ENCODE data around the gene HSPD1. TPM values are rescaled to one million over a fixed set of nuclear protein-coding genes. Genes with fewer than 3 reads are reported as not detected.

The HSPD1 gene
- total and polyA plus RNA-seq, 7 experiments from 2014 or later: 103 to 276 (median 128) TPM

- intact Hi-C loops (cut with micrococcal nuclease): loop anchor here (1.0 to 10.0 kb wide), 7 partner anchors 15 to 861 kb away; partner anchors contain the start of genes COQ10B (in 2 of the 2), MARS2 (in 2 of the 2), SF3B1 (in 2 of the 2) and CCDC150 (in 1 of the 2)
- peak overlapping the region; percentile 94 for H3K4me3 ChIP-seq (ENCODE audit: low read length)
- peaks cover 31 to 66% (median 56%) of the 10 kb centered on the region in 7 donors for H3K4me1 Mint-ChIP-seq
These were observed 977 bp upstream of the HSPD1 start for GRCh38 chr2:197500503-197501131.

GRCh38 chr2:197498937-197499593 lies 575 bp downstream of the HSPD1 start:
- ATAC-seq: no peak
- Histone ChIP-seq H3K9me3 (ENCODE audit: control insufficient read depth in 2 of 3, low read length in 3 of 3) (no peaks in the 10 kb centered on the region), H3K36me3 (ENCODE audit: control insufficient read depth in 2 of 3, insufficient read depth in 3 of 3, low read length in 3 of 3) (peaks cover 3 to 33% (median 13%) of the 10 kb centered on the region in 3 experiments), H3K27ac (ENCODE audit: low read depth, low read length) (peak overlapping the region; percentile 90), H3K27me3 (ENCODE audit: control insufficient read depth in 2 of 2, insufficient read depth in 2 of 2, low read length in 2 of 2) (no peaks in the 10 kb centered on the region), H3K4me1 (ENCODE audit: control insufficient read depth in 2 of 2, insufficient read depth in 2 of 2, low read length in 2 of 2) (peaks cover 17 to 41% of the 10 kb centered on the region in 2 donors), H3K4me3 (ENCODE audit: low read length) (peak overlapping the region; percentile 94)
- no peaks in the 10 kb centered on the region for H3K27me3 Mint-ChIP-seq
- H3K4me1 Mint-ChIP-seq: peaks cover 31 to 69% (median 60%) of the 10 kb centered on the region in 7 donors
- peaks cover 4 to 54% (median 20%) of the 10 kb centered on the region in 5 donors for H3K36me3 Mint-ChIP-seq
- H3K4me3 Mint-ChIP-seq: peak overlapping the region; percentile 84 to 100 (median 94)
- ChIA-PET POLR2A (interaction anchor here (0.5 to 5.3 kb wide), 17 partner anchors 8 to 300 kb away, joined by 3 to 100 read pairs (median 5); partner anchors contain the start of genes COQ10B, MARS2, MOB4 and SF3B1), CTCF (interaction anchor here (0.6 to 1.3 kb wide), 4 partner anchors 18 to 175 kb away, joined by 3 to 5 read pairs (median 4); partner anchors contain the start of gene SF3B1)
- H3K27ac Mint-ChIP-seq: peak overlapping the region; percentile 83 to 98 (median 94)
- peak; percentile 4 to 62 (median 30) for DNase-seq
- no peaks in the 10 kb centered on the region for H3K9me3 Mint-ChIP-seq
- intact Hi-C loops (cut with micrococcal nuclease): loop anchor here (1.0 to 10.0 kb wide), 7 partner anchors 82 to 1324 kb away; partner anchors contain the start of genes GTF3C3 (in 1 of the 2), PGAP1 (in 1 of the 2) and STK17B (in 1 of the 2)

More at GRCh38 chr2:197500503-197501131, 977 bp upstream of the HSPD1 start:
- Histone ChIP-seq H3K9me3 (ENCODE audit: control insufficient read depth in 2 of 3, low read length in 3 of 3) (no peaks in the 10 kb centered on the region), H3K27me3 (ENCODE audit: control insufficient read depth in 2 of 2, insufficient read depth in 2 of 2, low read length in 2 of 2) (no peaks in the 10 kb centered on the region), H3K36me3 (ENCODE audit: control insufficient read depth in 2 of 3, insufficient read depth in 3 of 3, low read length in 3 of 3) (peaks cover 3 to 32% (median 5%) of the 10 kb centered on the region in 3 experiments), H3K27ac (ENCODE audit: low read depth, low read length) (peak overlapping the region; percentile 90), H3K4me1 (ENCODE audit: control insufficient read depth in 2 of 2, insufficient read depth in 2 of 2, low read length in 2 of 2) (peaks cover 17 to 35% of the 10 kb centered on the region in 2 donors)
- ATAC-seq (no peak), DNase-seq (peak in 5 of 9 donors; percentile 13 to 27 (median 19))
- ChIA-PET CTCF (interaction anchor here (1.0 to 1.3 kb wide), 3 partner anchors 16 to 387 kb away, joined by 3 to 5 read pairs (median 4); partner anchors contain the start of gene COQ10B), POLR2A (interaction anchor here (0.7 to 5.3 kb wide), 14 partner anchors 8 to 204 kb away, joined by 3 to 100 read pairs (median 7); partner anchors contain the start of genes COQ10B, MARS2, MOB4 and SF3B1)
- Mint-ChIP-seq H3K4me3 (peak overlapping the region; percentile 84 to 100 (median 94)), H3K27me3 (no peaks in the 10 kb centered on the region), H3K36me3 (peaks cover 4 to 49% (median 14%) of the 10 kb centered on the region in 5 donors), H3K9me3 (no peaks in the 10 kb centered on the region), H3K27ac (peak overlapping the region; percentile 83 to 98 (median 95))

- no peak for ATAC-seq
- H3K9me3 Mint-ChIP-seq: no peaks in the 10 kb centered on the region
- H3K4me3 Mint-ChIP-seq: peak overlapping the region; percentile 84 to 100 (median 94)
- H3K27me3 Mint-ChIP-seq: no peaks in the 10 kb centered on the region
- H3K4me1 ChIP-seq (ENCODE audit: control insufficient read depth in 2 of 2, insufficient read depth in 2 of 2, low read length in 2 of 2): peaks cover 17 to 41% of the 10 kb centered on the region in 2 donors
- H3K36me3 Mint-ChIP-seq: peaks cover 4 to 52% (median 22%) of the 10 kb centered on the region in 5 donors
- CTCF ChIA-PET: interaction anchor here (0.6 to 1.1 kb wide), 2 partner anchors 41 to 89 kb away, joined by 3 to 5 read pairs; no protein-coding TSS in a partner anchor
- H3K36me3 ChIP-seq (ENCODE audit: control insufficient read depth in 2 of 3, insufficient read depth in 3 of 3, low read length in 3 of 3): peaks cover 3 to 35% (median 13%) of the 10 kb centered on the region in 3 experiments
- peaks cover 31 to 66% (median 60%) of the 10 kb centered on the region in 7 donors for H3K4me1 Mint-ChIP-seq
- H3K27ac ChIP-seq (ENCODE audit: low read depth, low read length): peak overlapping the region; percentile 90
- POLR2A ChIA-PET: interaction anchor here (0.6 to 5.3 kb wide), 12 partner anchors 8 to 299 kb away, joined by 3 to 100 read pairs (median 8); partner anchors contain the start of genes COQ10B, MOB4 and SF3B1
- no peak for DNase-seq
- no peaks in the 10 kb centered on the region for H3K9me3 ChIP-seq (ENCODE audit: control insufficient read depth in 2 of 3, low read length in 3 of 3)
- peak overlapping the region; percentile 83 to 98 (median 94) for H3K27ac Mint-ChIP-seq
- no peaks in the 10 kb centered on the region for H3K27me3 ChIP-seq (ENCODE audit: control insufficient read depth in 2 of 2, insufficient read depth in 2 of 2, low read length in 2 of 2)
- peak overlapping the region; percentile 94 for H3K4me3 ChIP-seq (ENCODE audit: low read length)
- intact Hi-C loops (cut with micrococcal nuclease): loop anchor here (5.0 to 10.0 kb wide), 6 partner anchors 81 to 1324 kb away; partner anchors contain the start of genes GTF3C3 (in 1 of the 2), PGAP1 (in 1 of the 2) and STK17B (in 1 of the 2)
These were observed 1.3 kb downstream of the HSPD1 start for GRCh38 chr2:197498235-197498936.

GRCh38 chr2:197497326-197497725 lies 2.3 kb downstream of the HSPD1 start:
- H3K4me1 Mint-ChIP-seq: peaks cover 28 to 64% (median 52%) of the 10 kb centered on the region in 7 donors
- peaks cover 7 to 57% (median 21%) of the 10 kb centered on the region in 5 donors for H3K36me3 Mint-ChIP-seq
- CTCF ChIA-PET: no interaction called here
- POLR2A ChIA-PET: interaction anchor here (1.0 to 4.3 kb wide), 5 partner anchors 9 to 62 kb away, joined by 4 to 49 read pairs (median 8); partner anchors contain the start of genes MOB4 and SF3B1
- H3K4me3 ChIP-seq (ENCODE audit: low read length): no peak overlapping the region
- intact Hi-C loops (cut with micrococcal nuclease): loop anchor here (5.0 to 10.0 kb wide), 6 partner anchors 80 to 1323 kb away; partner anchors contain the start of genes GTF3C3 (in 1 of the 2), PGAP1 (in 1 of the 2) and STK17B (in 1 of the 2)
- peak overlapping the region; percentile 83 to 98 (median 94) for H3K27ac Mint-ChIP-seq
- H3K4me3 Mint-ChIP-seq: peak overlapping the region; percentile 47 to 100 (median 92)
- no peaks in the 10 kb centered on the region for H3K27me3 Mint-ChIP-seq
- H3K9me3 ChIP-seq (ENCODE audit: control insufficient read depth in 2 of 3, low read length in 3 of 3): no peaks in the 10 kb centered on the region
- no peaks in the 10 kb centered on the region for H3K27me3 ChIP-seq (ENCODE audit: control insufficient read depth in 2 of 2, insufficient read depth in 2 of 2, low read length in 2 of 2)
- peak overlapping the region; percentile 90 for H3K27ac ChIP-seq (ENCODE audit: low read depth, low read length)
- DNase-seq: no peak
- H3K36me3 ChIP-seq (ENCODE audit: control insufficient read depth in 2 of 3, insufficient read depth in 3 of 3, low read length in 3 of 3): peaks cover 3 to 44% (median 20%) of the 10 kb centered on the region in 3 experiments
- H3K9me3 Mint-ChIP-seq: no peaks in the 10 kb centered on the region
- no peak for ATAC-seq
- peaks cover 17 to 34% of the 10 kb centered on the region in 2 donors for H3K4me1 ChIP-seq (ENCODE audit: control insufficient read depth in 2 of 2, insufficient read depth in 2 of 2, low read length in 2 of 2)

GRCh38 chr2:197496695-197497094 lies 2.9 kb downstream of the HSPD1 start:
- H3K9me3 ChIP-seq (ENCODE audit: control insufficient read depth in 2 of 3, low read length in 3 of 3): no peaks in the 10 kb centered on the region
- H3K27me3 ChIP-seq (ENCODE audit: control insufficient read depth in 2 of 2, insufficient read depth in 2 of 2, low read length in 2 of 2): no peaks in the 10 kb centered on the region
- H3K4me3 ChIP-seq (ENCODE audit: low read length): no peak overlapping the region
- peaks cover 4 to 52% (median 15%) of the 10 kb centered on the region in 5 donors for H3K36me3 Mint-ChIP-seq
- no peaks in the 10 kb centered on the region for H3K27me3 Mint-ChIP-seq
- no peaks in the 10 kb centered on the region for H3K9me3 Mint-ChIP-seq
- peak overlapping the region in 9 of 10 donors; percentile 10 to 100 (median 91) for H3K4me3 Mint-ChIP-seq
- intact Hi-C loops (cut with micrococcal nuclease): loop anchor here (5.0 to 10.0 kb wide), 6 partner anchors 79 to 1322 kb away; partner anchors contain the start of genes GTF3C3 (in 1 of the 2), PGAP1 (in 1 of the 2) and STK17B (in 1 of the 2)
- ChIA-PET POLR2A (interaction anchor here (0.6 to 2.1 kb wide), 5 partner anchors 8 to 513 kb away, joined by 3 to 8 read pairs (median 4); partner anchors contain the start of gene MOB4), CTCF (interaction anchor here (0.7 kb wide), 1 partner anchor 30 kb away, joined by 3 read pairs; no protein-coding TSS in a partner anchor)
- H3K4me1 ChIP-seq (ENCODE audit: control insufficient read depth in 2 of 2, insufficient read depth in 2 of 2, low read length in 2 of 2): peaks cover 13 to 30% of the 10 kb centered on the region in 2 donors
- H3K36me3 ChIP-seq (ENCODE audit: control insufficient read depth in 2 of 3, insufficient read depth in 3 of 3, low read length in 3 of 3): peaks cover 3 to 51% (median 22%) of the 10 kb centered on the region in 3 experiments
- H3K27ac Mint-ChIP-seq: peak overlapping the region; percentile 8 to 98 (median 87)
- ATAC-seq (no peak), DNase-seq (no peak)
- H3K27ac ChIP-seq (ENCODE audit: low read depth, low read length): peak overlapping the region; percentile 90
- H3K4me1 Mint-ChIP-seq: peaks cover 21 to 58% (median 46%) of the 10 kb centered on the region in 7 donors
